GM18508 (cell line): ENCODE results near the gene P3H4.

Experiments used
- ATAC-seq: cut with Tn5 transposase; IDR thresholded peaks from one replicate; pipeline ENCODE4 v1.9.1; 2021; ENCODE audit warnings: moderate number of reproducible peaks; ENCODE audit not compliant: insufficient read depth, unreplicated experiment

Gene P3H4

GRCh38 chr17:41822216-41823140 lies 10.7 kb upstream of the P3H4 start:
- no peak for ATAC-seq

GRCh38 chr17:41821776-41822175 lies 10.0 kb upstream of the P3H4 start:
- no peak for ATAC-seq

- no peak for ATAC-seq
Observed at GRCh38 chr17:41818024-41818423, 6.3 kb upstream of the P3H4 start.

- no peak for ATAC-seq
Observed at GRCh38 chr17:41816637-41817320, 5.0 kb upstream of the P3H4 start.

GRCh38 chr17:41814195-41814594 lies 2.4 kb upstream of the P3H4 start:
- no peak for ATAC-seq

GRCh38 chr17:41813699-41814124 lies 2.0 kb upstream of the P3H4 start:
- ATAC-seq = no peak

GRCh38 chr17:41813152-41813680 lies 1.5 kb upstream of the P3H4 start:
- ATAC-seq = no peak

- no peak for ATAC-seq
Observed at GRCh38 chr17:41812381-41813151, 817 bp upstream of the P3H4 start, which contains the start of gene FKBP10. Gene FKBP10, plus strand, starts transcription at chr17:41813004. Its CDS starts 31 bp downstream, at chr17:41813035.

GRCh38 chr17:41810659-41811548 lies 845 bp downstream of the P3H4 start:
- no peak for ATAC-seq

- ATAC-seq = no peak
Observed at GRCh38 chr17:41806685-41807445, 4.9 kb downstream of the P3H4 start.

GRCh38 chr17:41803049-41804020 lies 8.4 kb downstream of the P3H4 start:
- no peak for ATAC-seq

- ATAC-seq = no peak
Observed at GRCh38 chr17:41801374-41802271, 10.1 kb downstream of the P3H4 start.

- no peak for ATAC-seq
Observed at GRCh38 chr17:41800601-41801373, 11.0 kb downstream of the P3H4 start.

- ATAC-seq = no peak
Observed at GRCh38 chr17:41799366-41799765, 12.4 kb downstream of the P3H4 start.

- ATAC-seq = no peak
Observed at GRCh38 chr17:41797377-41797776, 14.4 kb downstream of the P3H4 start.
